OCI-LY1 (cell line): ENCODE data around the gene RNF175.

Source experiments
- EZH2 ChIP-seq: fragments of 200-600 bp; sonication (generic), shearing (Covaris generic); IDR thresholded peaks from 2 replicates; pipeline ENCODE4 v1.8.0; 2017; ENCODE audit warnings: borderline replicate concordance, mixed run types, mild to moderate bottlenecking, antibody characterized with exemption, low read length, moderate library complexity, mixed read lengths
- TF ChIP-seq, protein P1 (sequence below): fragments of 200-600 bp; sonication (generic), shearing (Covaris generic); IDR thresholded peaks from 2 replicates; pipeline ENCODE4 v1.5.1; 2017; ENCODE audit warnings: mild to moderate bottlenecking, antibody characterized with exemption, low read length, moderate library complexity, mixed read lengths

DNA sequence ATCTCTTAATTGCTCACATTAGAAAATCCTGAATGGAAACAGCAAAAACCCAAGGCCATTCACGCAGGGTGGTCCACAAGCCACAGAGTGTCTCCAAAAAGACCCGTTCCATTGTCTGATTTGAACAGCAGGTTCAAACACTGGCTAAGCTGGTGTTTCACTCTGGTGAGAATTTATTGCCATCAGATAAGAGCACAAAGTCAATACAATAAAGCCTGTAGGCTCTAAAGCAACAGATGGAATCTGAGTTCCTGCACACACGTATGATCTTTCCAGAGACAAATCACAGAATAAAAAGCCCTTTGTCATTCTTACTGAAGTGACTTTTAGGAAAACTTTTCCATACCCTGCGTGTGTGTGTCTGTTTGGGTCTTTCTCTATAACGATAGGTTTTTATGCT lies 34.2 kb upstream of the RNF175 start:
- TF ChIP-seq, protein P1, sequence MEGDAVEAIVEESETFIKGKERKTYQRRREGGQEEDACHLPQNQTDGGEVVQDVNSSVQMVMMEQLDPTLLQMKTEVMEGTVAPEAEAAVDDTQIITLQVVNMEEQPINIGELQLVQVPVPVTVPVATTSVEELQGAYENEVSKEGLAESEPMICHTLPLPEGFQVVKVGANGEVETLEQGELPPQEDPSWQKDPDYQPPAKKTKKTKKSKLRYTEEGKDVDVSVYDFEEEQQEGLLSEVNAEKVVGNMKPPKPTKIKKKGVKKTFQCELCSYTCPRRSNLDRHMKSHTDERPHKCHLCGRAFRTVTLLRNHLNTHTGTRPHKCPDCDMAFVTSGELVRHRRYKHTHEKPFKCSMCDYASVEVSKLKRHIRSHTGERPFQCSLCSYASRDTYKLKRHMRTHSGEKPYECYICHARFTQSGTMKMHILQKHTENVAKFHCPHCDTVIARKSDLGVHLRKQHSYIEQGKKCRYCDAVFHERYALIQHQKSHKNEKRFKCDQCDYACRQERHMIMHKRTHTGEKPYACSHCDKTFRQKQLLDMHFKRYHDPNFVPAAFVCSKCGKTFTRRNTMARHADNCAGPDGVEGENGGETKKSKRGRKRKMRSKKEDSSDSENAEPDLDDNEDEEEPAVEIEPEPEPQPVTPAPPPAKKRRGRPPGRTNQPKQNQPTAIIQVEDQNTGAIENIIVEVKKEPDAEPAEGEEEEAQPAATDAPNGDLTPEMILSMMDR = no peak
- TF ChIP-seq EZH2 = no peak
